Sigmoid colon (tissue), 4 donors: ENCODE data around the gene CWC27.

Experiments used
- EP300 ChIP-seq, 4 donors: sonication (generic); formaldehyde crosslinking; IDR thresholded peaks; one replicate each; pipeline ENCODE4 v1.6.1; 2017; ENCODE audit warnings: antibody characterized with exemption in 4 of 4
- POLR2A ChIP-seq, 2 donors: fragments of 450-650 bp; IDR thresholded peaks; one replicate each; pipeline ENCODE4 v1.6.1; 2016; ENCODE audit warnings: antibody characterized with exemption in 2 of 2, mild to moderate bottlenecking in 2 of 2, moderate library complexity in 2 of 2
- POLR2AphosphoS5 ChIP-seq, 4 donors: sonication (generic); formaldehyde crosslinking; IDR thresholded peaks; one replicate each; pipeline ENCODE4 v1.6.1; 2017; ENCODE audit warnings: antibody characterized with exemption in 4 of 4
- TF ChIP-seq, protein P1 (sequence below), 4 experiments: fragments of 450-650 bp in 3 of 4; fragments of 200-600 bp in 1 of 4; IDR thresholded peaks; one replicate each; pipeline ENCODE4 v1.5.1; 2016 to 2019; ENCODE audit warnings: antibody characterized with exemption in 4 of 4, mild to moderate bottlenecking in 3 of 4, moderate library complexity in 2 of 4

GRCh38 chr5:64880821-64881220, 112.1 kb downstream of the CWC27 start:
- TF ChIP-seq, protein P1, sequence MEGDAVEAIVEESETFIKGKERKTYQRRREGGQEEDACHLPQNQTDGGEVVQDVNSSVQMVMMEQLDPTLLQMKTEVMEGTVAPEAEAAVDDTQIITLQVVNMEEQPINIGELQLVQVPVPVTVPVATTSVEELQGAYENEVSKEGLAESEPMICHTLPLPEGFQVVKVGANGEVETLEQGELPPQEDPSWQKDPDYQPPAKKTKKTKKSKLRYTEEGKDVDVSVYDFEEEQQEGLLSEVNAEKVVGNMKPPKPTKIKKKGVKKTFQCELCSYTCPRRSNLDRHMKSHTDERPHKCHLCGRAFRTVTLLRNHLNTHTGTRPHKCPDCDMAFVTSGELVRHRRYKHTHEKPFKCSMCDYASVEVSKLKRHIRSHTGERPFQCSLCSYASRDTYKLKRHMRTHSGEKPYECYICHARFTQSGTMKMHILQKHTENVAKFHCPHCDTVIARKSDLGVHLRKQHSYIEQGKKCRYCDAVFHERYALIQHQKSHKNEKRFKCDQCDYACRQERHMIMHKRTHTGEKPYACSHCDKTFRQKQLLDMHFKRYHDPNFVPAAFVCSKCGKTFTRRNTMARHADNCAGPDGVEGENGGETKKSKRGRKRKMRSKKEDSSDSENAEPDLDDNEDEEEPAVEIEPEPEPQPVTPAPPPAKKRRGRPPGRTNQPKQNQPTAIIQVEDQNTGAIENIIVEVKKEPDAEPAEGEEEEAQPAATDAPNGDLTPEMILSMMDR (IDR thresholded peaks at IDR 0.05): no peak
- TF ChIP-seq EP300 (IDR thresholded peaks at IDR 0.05) (no peak), POLR2A (IDR thresholded peaks at IDR 0.05) (no peak), POLR2AphosphoS5 (IDR thresholded peaks at IDR 0.05) (no peak)
